Stomach (tissue), 4 donors: ENCODE results near the gene ACSL6.

Experiments
- EP300 ChIP-seq: sonication (generic); formaldehyde crosslinking; IDR thresholded peaks from one replicate; pipeline ENCODE4 v1.6.1; 2017; ENCODE audit warnings: antibody characterized with exemption
- POLR2A ChIP-seq, 4 donors: fragments of 450-650 bp; IDR thresholded peaks; one replicate each; pipeline ENCODE4 v1.6.1; 2016; ENCODE audit warnings: antibody characterized with exemption in 4 of 4, control low read depth in 2 of 4, mild to moderate bottlenecking in 1 of 4, moderate library complexity in 1 of 4
- POLR2AphosphoS5 ChIP-seq, 3 donors: sonication (generic); formaldehyde crosslinking; IDR thresholded peaks; one replicate each; pipeline ENCODE4 v1.6.1; 2016; ENCODE audit warnings: antibody characterized with exemption in 3 of 3
- TF ChIP-seq, protein P1 (sequence below), 7 experiments: fragments of 450-650 bp in 4 of 7; fragments of 200-600 bp in 3 of 7; sonication (generic) in 3 of 7; IDR thresholded peaks; one replicate each; pipeline ENCODE4 v1.5.1; 2016 to 2019; ENCODE audit warnings: antibody characterized with exemption in 7 of 7, control low read depth in 2 of 7, mild to moderate bottlenecking in 1 of 7

DNA sequence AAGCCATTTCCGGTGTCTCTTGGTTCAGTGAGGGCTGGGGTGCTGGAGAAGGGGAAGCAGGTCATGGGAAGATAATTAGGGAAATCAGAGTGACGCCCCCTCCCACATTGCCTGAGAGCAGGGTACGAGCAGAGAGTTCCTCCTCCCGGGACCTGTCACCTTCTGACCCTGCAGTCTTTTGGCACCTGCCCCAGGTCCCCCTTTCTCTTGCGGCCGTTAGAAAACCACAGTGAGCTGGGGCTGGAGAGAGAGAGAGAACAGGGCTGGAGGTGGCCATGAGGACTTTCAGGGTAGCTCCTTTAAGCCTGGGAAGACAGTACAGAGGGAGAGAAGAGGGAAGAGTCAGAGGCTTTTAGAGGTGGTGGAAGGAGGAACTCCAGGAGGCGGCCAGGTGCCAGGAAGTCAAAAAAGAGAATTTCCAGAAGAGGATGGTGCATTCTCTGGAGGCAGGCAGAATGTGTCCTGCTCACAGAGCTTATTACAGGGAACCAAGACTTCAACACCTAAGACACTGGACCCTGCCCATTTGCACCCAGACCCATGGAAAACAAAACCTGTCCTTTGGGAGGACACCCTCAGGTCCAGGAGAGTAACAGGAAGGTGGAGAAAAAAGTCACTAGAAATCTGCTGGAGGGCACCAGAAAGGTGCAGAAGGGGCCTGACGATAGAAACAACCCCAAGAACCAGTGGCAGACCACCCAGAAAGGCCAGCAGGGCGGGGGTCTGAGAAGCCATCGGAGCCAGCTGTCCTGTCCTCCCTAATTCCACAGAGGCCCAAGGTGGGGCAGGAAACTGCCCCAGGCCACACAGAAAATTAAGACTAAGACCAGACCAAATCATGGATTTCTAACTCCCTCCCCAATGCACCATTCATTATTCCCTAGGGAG is 6.5 kb upstream of the ACSL6 start:
- TF ChIP-seq POLR2AphosphoS5 (IDR thresholded peaks at IDR 0.05), result no peak
- TF ChIP-seq, protein P1, sequence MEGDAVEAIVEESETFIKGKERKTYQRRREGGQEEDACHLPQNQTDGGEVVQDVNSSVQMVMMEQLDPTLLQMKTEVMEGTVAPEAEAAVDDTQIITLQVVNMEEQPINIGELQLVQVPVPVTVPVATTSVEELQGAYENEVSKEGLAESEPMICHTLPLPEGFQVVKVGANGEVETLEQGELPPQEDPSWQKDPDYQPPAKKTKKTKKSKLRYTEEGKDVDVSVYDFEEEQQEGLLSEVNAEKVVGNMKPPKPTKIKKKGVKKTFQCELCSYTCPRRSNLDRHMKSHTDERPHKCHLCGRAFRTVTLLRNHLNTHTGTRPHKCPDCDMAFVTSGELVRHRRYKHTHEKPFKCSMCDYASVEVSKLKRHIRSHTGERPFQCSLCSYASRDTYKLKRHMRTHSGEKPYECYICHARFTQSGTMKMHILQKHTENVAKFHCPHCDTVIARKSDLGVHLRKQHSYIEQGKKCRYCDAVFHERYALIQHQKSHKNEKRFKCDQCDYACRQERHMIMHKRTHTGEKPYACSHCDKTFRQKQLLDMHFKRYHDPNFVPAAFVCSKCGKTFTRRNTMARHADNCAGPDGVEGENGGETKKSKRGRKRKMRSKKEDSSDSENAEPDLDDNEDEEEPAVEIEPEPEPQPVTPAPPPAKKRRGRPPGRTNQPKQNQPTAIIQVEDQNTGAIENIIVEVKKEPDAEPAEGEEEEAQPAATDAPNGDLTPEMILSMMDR (IDR thresholded peaks at IDR 0.05), result no peak
- no peak for TF ChIP-seq POLR2A (IDR thresholded peaks at IDR 0.05)
- TF ChIP-seq EP300, result no peak
